Measurements from ENCODE around the gene IGF2BP1.

GRCh38 chr17:49076573-49077384 lies 79.6 kb downstream of the IGF2BP1 start:
- TF ChIP-seq CTCF (IDR thresholded peaks at IDR 0.05) (no peak), POLR2A (IDR thresholded peaks at IDR 0.05) (no peak)
